ENCODE data around the gene FNDC11.
A peak's percentile ranks its signal among the peaks of the same experiment; 100 is the strongest.
"Not testable (repeated sequence)": the region's sequence is repeated elsewhere in the genome, so short reads cannot be mapped to it uniquely, and the experiment has no call there.

FNDC11 gene

DNA sequence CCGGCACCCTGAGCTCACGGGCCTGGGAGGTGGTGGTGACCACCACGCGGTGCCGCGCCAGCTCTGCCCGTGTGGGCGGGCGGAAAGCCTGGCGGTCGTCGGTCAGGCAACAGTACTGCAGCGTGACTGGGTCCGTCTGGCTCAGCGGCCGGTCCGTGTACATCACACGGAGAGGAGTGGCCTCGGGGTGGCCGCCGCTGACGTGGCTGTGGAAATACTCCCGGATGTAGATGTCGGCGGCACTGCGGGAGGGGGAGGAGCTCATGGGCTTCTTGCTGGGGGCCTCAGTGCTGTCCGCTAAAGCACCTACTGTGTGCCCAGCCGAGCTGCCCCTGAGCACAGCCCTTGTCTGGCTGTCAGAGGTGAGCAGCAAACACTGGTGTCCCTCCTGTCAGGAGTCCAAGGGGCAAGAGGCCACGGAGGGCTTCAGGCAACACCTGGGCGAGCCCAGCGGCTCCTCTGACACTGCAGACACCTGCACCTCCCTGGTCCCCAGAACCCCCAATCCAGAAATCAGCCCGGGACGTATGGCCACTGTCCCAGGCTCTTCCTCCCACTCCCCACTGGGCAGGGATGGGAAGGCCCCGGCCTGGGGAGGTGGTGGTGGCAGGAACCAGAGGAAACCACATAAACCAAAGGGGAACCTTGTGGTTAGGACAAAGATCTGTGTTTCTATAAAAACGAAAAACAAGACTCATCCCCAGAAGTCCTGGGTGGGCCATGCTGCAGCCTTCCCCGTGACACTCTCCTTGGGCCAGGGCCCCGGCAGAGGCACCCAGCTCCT, 13.6 kb downstream of the FNDC11 start:
- no peak for DNase-seq

DNA sequence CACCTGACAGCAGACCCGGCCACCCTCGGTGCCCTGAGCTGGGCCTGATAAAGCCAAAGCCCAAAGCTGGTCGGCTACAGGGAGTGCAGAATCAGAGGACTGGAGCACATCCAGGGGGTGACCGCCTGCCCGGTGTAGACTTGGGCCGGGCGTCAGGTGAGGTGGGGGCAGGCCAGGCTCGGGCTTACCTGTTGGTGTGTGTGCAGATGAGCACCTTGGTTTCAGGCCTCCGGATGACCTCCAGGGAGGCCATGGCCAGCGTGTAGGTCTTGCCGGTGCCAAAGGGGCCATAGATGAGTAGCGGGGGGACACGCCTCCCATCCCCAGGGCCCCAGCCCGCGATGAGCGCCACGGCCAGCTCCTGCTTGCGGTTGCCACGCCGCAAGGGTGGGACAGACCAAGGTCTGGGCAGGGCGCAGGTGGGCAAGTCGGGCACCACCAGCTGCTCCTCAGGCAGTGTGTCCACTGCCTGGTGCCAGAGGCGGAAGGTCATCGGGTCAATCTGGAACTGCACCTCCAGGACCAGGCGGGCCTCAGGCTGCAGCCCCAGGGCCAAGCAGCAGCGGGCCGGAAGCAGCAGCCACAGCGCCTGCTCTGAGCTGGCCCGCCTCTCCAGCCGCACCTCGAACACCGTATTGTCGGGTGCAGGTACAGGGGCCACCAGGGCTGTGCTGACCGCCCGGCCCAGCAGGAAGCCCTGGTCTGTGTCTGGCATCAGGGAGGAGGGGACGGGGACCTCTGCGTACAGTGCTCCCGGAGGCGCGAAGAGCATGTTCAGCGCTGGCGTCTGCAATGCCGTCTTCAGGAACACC, 14.4 kb downstream of the FNDC11 start:
- DNase-seq = no peak

- no peak for DNase-seq
Measured at GRCh38 chr20:63568986-63569949, 15.3 kb downstream of the FNDC11 start.

- DNase-seq = no peak
Measured at GRCh38 chr20:63570281-63571086, 16.5 kb downstream of the FNDC11 start.

DNA sequence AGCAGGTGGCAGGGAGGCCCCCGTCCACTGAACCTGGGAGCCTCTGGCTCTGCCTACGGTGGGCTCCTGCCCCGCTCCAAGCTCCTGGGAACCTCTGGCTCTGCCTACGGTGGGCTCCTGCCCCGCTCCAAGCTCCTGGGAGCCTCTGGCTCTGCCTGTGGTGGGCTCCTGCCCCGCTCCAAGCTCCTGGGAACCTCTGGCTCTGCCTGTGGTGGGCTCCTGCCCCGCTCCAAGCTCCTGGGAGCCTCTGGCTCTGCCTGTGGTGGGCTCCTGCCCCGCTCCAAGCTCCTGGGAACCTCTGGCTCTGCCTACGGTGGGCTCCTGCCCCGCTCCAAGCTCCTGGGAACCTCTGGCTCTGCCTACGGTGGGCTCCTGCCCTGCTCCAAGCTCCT, 17.1 kb downstream of the FNDC11 start:
- not testable (repeated sequence) for DNase-seq

GRCh38 chr20:63572071-63572787, 18.3 kb downstream of the FNDC11 start:
- DNase-seq = no peak

- no peak for DNase-seq
Measured at GRCh38 chr20:63572788-63573646, 19.1 kb downstream of the FNDC11 start.

DNA sequence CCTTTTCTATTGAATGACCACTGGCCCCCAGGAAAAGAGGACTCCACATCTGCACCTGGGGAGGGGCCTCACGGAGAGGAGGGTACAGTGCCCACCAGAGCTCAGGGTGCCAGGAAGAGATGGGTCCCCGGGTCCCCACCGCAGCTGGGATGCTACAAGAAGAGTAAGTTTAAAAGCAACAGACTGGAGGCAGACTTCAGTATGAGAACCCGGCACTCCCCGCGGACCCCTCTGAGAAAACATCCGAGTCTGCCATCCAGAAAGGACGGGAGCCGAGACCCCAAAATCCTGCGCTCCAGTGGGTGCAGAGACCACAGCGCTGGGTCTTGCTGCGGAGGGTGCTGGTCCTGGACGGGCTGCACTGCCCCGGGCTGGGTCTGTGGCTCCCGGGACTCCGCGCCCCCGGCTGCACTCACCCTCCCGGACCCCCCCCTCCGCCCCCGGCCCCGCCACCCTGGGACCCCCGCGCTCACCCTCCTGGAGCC, 19.7 kb downstream of the FNDC11 start:
- peak; percentile 42 for DNase-seq

- DNase-seq = peak; percentile 71
Measured at GRCh38 chr20:63574156-63574828, 20.3 kb downstream of the FNDC11 start, which contains the start of gene HELZ2. TSS of gene HELZ2 (minus strand) at chr20:63574239. CDS start at chr20:63572385, 1,854 bp downstream.

- DNase-seq = no peak
Measured at GRCh38 chr20:63574829-63575743, 21.1 kb downstream of the FNDC11 start.

- DNase-seq = no peak
Measured at GRCh38 chr20:63576311-63576710, 22.4 kb downstream of the FNDC11 start.

DNA sequence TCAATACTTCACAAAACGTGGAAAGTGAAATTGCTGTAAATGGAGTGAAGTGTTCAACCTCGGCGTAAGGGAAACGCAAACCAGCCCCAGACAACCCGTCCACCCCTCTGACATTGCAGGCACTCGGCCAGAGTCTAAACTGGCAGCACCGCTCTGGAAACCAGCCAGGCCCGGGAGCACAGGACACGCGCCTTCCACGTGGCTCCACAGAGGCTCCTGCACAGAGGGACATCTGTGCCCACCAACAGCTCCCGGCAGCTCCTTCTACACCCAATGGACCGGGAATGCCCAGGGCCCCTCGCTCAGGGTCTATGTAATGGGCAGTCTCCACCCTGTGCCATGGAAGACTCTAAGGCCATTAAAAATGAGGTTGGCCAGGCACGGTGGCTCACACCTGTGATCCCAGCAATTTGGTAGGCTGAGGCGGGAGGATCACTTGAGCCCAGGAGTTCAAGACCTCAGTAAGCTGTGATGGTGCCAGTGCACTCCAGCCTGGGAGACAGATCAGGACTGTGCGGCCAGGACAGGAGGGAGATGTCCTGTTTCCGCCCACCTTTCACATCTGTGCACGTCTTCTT, 23.4 kb downstream of the FNDC11 start:
- no peak for DNase-seq

GRCh38 chr20:63578224-63579016, 24.5 kb downstream of the FNDC11 start:
- DNase-seq = no peak

DNA sequence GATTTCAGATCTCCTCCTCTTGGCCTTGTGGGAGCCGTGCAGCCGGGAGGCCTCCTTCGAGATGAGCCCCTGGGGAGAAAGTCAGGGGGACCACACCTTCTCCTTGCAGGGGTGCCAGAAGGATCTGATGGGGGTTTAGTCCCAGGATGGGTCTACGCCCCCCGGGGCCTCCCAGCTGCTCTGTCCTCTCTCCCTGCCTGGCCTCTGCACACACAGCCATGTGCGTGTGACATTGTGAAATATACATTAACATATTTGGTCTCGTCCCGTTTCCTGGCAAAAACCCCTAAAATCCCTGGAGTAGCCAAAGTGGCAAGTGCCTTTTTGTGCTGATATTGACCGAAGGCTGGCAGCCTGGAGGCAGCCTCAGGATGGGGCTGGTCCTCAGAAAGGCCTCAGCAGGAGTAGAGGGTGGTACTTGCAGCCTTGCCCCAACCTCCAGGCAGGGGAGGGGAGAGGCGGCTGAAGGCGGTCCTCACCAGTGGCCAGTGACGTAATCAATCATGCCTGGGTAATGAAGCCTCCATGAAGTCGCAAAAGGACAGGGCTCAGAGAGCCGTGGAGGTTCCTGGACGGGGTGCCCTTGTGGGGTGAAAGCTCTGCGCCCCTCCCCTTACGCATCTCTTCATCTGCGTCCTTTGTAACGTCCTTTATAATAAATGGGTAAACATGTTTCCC, 25.2 kb downstream of the FNDC11 start:
- DNase-seq = no peak

GRCh38 chr20:63580796-63581461, 27.0 kb downstream of the FNDC11 start:
- no peak for DNase-seq
